C4-2B (cell line): ENCODE data around the gene TMEM33.

ENCODE experiments used
- H3K27ac ChIP-seq: fragments of 450-650 bp; 2 replicates; pipeline ENCODE4 v1.5.1; 2017
- CTCF ChIP-seq: fragments of 450-650 bp; conservative IDR thresholded peaks from 2 replicates; pipeline ENCODE4 v1.5.1; 2017; ENCODE audit warnings: mild to moderate bottlenecking
- ZFX ChIP-seq: fragments of 450-650 bp; IDR thresholded peaks from 2 replicates; pipeline ENCODE4 v1.6.1; 2017

TMEM33 gene

DNA sequence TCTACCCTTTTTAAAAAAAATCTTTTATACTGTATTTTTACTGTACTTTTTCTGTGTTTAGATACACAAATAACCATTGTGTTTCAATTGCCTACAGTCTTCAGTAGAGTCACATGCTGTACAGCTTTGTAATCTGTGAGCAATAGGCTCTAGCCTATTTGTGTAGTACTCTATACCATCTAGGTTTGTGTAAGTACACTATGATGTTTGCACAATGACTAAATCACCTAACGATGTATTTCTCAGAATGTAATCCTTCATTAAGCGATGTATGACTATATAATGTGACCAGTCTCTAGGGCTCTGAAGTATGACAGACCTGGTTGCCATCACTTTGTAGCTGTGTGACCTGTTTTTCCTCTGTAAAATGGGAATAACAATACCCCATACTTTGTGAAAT lies 32.2 kb downstream of the TMEM33 start:
- no peak for TF ChIP-seq ZFX
- H3K27ac ChIP-seq = no peak overlapping the region

- H3K27ac ChIP-seq = no peak overlapping the region
- no peak for TF ChIP-seq ZFX
- TF ChIP-seq CTCF = no peak
Observed at GRCh38 chr4:41969671-41970070, 34.4 kb downstream of the TMEM33 start.

- no peak overlapping the region for H3K27ac ChIP-seq
- TF ChIP-seq ZFX (no peak), CTCF (no peak)
Observed at GRCh38 chr4:41975341-41975740, 40.1 kb downstream of the TMEM33 start.

GRCh38 chr4:41976775-41977516 lies 41.7 kb downstream of the TMEM33 start:
- TF ChIP-seq CTCF (no peak), ZFX (no peak)
- H3K27ac ChIP-seq = no peak overlapping the region

DNA sequence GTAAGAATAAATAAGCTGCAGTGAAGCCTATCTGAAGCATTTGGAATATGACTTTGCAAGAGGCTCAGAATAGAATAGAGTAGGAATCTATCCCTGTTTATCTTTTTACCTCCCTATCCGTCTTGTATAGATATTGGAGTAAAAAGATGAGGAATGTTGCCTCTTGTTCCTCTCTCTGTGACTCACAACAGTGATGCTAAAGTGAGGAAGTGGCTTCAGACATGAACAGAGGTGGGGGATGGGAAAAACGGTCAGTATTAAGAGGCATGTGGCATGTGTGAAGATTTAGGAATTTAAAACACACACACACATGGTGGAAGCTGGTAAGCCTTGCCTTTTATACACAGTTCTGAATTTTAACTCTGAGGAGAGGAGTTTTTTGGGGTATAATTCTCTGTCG lies 42.5 kb downstream of the TMEM33 start:
- H3K27ac ChIP-seq = no peak overlapping the region
- TF ChIP-seq ZFX (no peak), CTCF (no peak)

GRCh38 chr4:41981456-41981855 lies 46.2 kb downstream of the TMEM33 start, which contains the start of gene DCAF4L1:
Gene DCAF4L1 (plus strand): TSS chr4:41981756. CDS start chr4:41981793, 37 bp downstream.
- TF ChIP-seq ZFX (no peak), CTCF (no peak)
- H3K27ac ChIP-seq = no peak within 1 kb of the TSS

- TF ChIP-seq ZFX = no peak
- TF ChIP-seq CTCF = no peak
- no peak overlapping the region for H3K27ac ChIP-seq
Observed at GRCh38 chr4:41982716-41983115, 47.5 kb downstream of the TMEM33 start.

GRCh38 chr4:41985151-41985550 lies 49.9 kb downstream of the TMEM33 start:
- H3K27ac ChIP-seq = no peak overlapping the region
- TF ChIP-seq CTCF (no peak), ZFX (no peak)
